MM.1S (cell line): ENCODE measurements around the gene HOXA11.

Experiments
- DNase-seq: peaks from one replicate; pipeline ENCODE4 v3.0.0-alpha.2; 2015
- H2AFZ ChIP-seq: fragments of 300-600 bp; sonication (generic); 2 replicates; pipeline ENCODE4 v1.6.0; 2016; ENCODE audit warnings: antibody characterized with exemption, low read length
- H3F3A ChIP-seq: fragments of 300-600 bp; sonication (generic); 2 replicates; pipeline ENCODE4 v1.6.1; 2016; ENCODE audit warnings: mild to moderate bottlenecking, antibody characterized with exemption, low read length, moderate library complexity, mixed read lengths; ENCODE audit not compliant: insufficient read depth
- H3K27ac ChIP-seq: fragments of 300-600 bp; sonication (generic); 2 replicates; pipeline ENCODE4 v1.5.1; 2016; ENCODE audit warnings: mild to moderate bottlenecking, low read length
- H3K27me3 ChIP-seq: fragments of 300-600 bp; sonication (generic); replicated peaks from 2 replicates; pipeline ENCODE4 v1.6.0; 2016; ENCODE audit warnings: low read length; ENCODE audit not compliant: insufficient read depth
- H3K36me3 ChIP-seq: fragments of 300-600 bp; sonication (generic); replicated peaks from 2 replicates; pipeline ENCODE4 v1.6.1; 2016; ENCODE audit warnings: mild to moderate bottlenecking, low read length, mixed read lengths; ENCODE audit not compliant: insufficient read depth
- H3K4me1 ChIP-seq: fragments of 300-600 bp; sonication (generic); 2 replicates; pipeline ENCODE4 v1.6.1; 2016; ENCODE audit warnings: low read length, mixed read lengths
- H3K4me2 ChIP-seq: fragments of 300-600 bp; sonication (generic); 2 replicates; pipeline ENCODE4 v1.6.0; 2016; ENCODE audit warnings: low read depth, low read length
- H3K4me3 ChIP-seq: fragments of 300-600 bp; sonication (generic); 2 replicates; pipeline ENCODE4 v1.5.1; 2016; ENCODE audit warnings: low read length, mixed read lengths
- H3K79me2 ChIP-seq: fragments of 300-600 bp; sonication (generic); 2 replicates; pipeline ENCODE4 v1.6.1; 2016; ENCODE audit warnings: mixed run types, low read length, mixed read lengths
- H3K9ac ChIP-seq: fragments of 300-600 bp; sonication (generic); 2 replicates; pipeline ENCODE4 v1.6.1; 2016; ENCODE audit warnings: low read length, mixed read lengths
- H3K9me2 ChIP-seq: fragments of 300-600 bp; sonication (generic); replicated peaks from 2 replicates; pipeline ENCODE4 v1.6.1; 2016; ENCODE audit warnings: mild to moderate bottlenecking, low read length, mixed read lengths; ENCODE audit not compliant: insufficient read depth
- H3K9me3 ChIP-seq: fragments of 300-600 bp; sonication (generic); replicated peaks from 2 replicates; pipeline ENCODE4 v1.6.1; 2016; ENCODE audit warnings: mild to moderate bottlenecking, low read length, mixed read lengths; ENCODE audit not compliant: insufficient read depth
- H4K20me1 ChIP-seq: fragments of 300-600 bp; sonication (generic); 2 replicates; pipeline ENCODE4 v1.6.1; 2016; ENCODE audit warnings: mild to moderate bottlenecking, low read length, moderate library complexity, mixed read lengths; ENCODE audit not compliant: insufficient read depth
- CTCF ChIP-seq: fragments of 300-600 bp; sonication (generic); IDR thresholded peaks from 2 replicates; pipeline ENCODE4 v1.5.1; 2016; ENCODE audit warnings: antibody characterized with exemption, low read length, mixed read lengths
- EZH2 ChIP-seq: fragments of 300-600 bp; sonication (generic); optimal IDR thresholded peaks from 2 replicates; pipeline ENCODE3; 2017; ENCODE audit warnings: low read depth, mild to moderate bottlenecking, antibody characterized with exemption, low read length, mixed read lengths
- EZH2phosphoT487 ChIP-seq: fragments of 300-600 bp; sonication (generic); IDR thresholded peaks from 2 replicates; pipeline ENCODE4 v1.6.1; 2018; ENCODE audit warnings: antibody characterized with exemption, low read length

Gene HOXA11

GRCh38 chr7:27208998-27209397, 24.0 kb upstream of the HOXA11 start:
- Histone ChIP-seq H3K4me1 (no peaks in the 10 kb centered on the region), H3K9ac (no peak overlapping the region), H2AFZ (no peak overlapping the region), H3K79me2 (no peaks in the 10 kb centered on the region), H3K9me2 (no peaks in the 10 kb centered on the region), H3F3A (no peaks in the 10 kb centered on the region), H3K27ac (no peak overlapping the region), H3K36me3 (no peaks in the 10 kb centered on the region), H3K4me2 (no peak overlapping the region), H4K20me1 (no peaks in the 10 kb centered on the region), H3K4me3 (no peak overlapping the region), H3K9me3 (no peaks in the 10 kb centered on the region), H3K27me3 (peaks cover 20% of the 10 kb centered on the region)
- DNase-seq = no peak
- TF ChIP-seq EZH2 (no peak), EZH2phosphoT487 (no peak), CTCF (no peak)

GRCh38 chr7:27207348-27207985, 22.4 kb upstream of the HOXA11 start:
- Histone ChIP-seq H3K9ac (no peak overlapping the region), H4K20me1 (no peaks in the 10 kb centered on the region), H3F3A (no peaks in the 10 kb centered on the region), H3K4me2 (no peak overlapping the region), H3K36me3 (no peaks in the 10 kb centered on the region), H3K79me2 (no peaks in the 10 kb centered on the region), H3K27ac (no peak overlapping the region), H3K9me3 (no peaks in the 10 kb centered on the region), H3K9me2 (no peaks in the 10 kb centered on the region), H3K4me3 (no peak overlapping the region), H3K4me1 (no peaks in the 10 kb centered on the region), H2AFZ (no peak overlapping the region), H3K27me3 (peaks cover 32% of the 10 kb centered on the region)
- TF ChIP-seq EZH2phosphoT487 = no peak
- no peak for TF ChIP-seq CTCF
- TF ChIP-seq EZH2 = no peak
- DNase-seq = no peak

GRCh38 chr7:27205325-27206280, 20.6 kb upstream of the HOXA11 start:
- DNase-seq = no peak
- Histone ChIP-seq H4K20me1 (no peaks in the 10 kb centered on the region), H3K4me2 (no peak overlapping the region), H3K27ac (no peak overlapping the region), H3K27me3 (peaks cover 51% of the 10 kb centered on the region), H3K4me1 (no peaks in the 10 kb centered on the region), H2AFZ (no peak overlapping the region), H3F3A (no peaks in the 10 kb centered on the region), H3K4me3 (no peak overlapping the region), H3K36me3 (no peaks in the 10 kb centered on the region), H3K79me2 (no peaks in the 10 kb centered on the region), H3K9me3 (no peaks in the 10 kb centered on the region), H3K9me2 (no peaks in the 10 kb centered on the region), H3K9ac (no peak overlapping the region)
- TF ChIP-seq CTCF = no peak
- no peak for TF ChIP-seq EZH2phosphoT487
- TF ChIP-seq EZH2 = no peak
